GOT3 (cell line): ENCODE results near the gene RAD50.
"Not testable (repeated sequence)": the region's sequence is repeated elsewhere in the genome, so short reads cannot be mapped to it uniquely, and the experiment has no call there.

ENCODE experiments used
- DNase-seq: peaks from one replicate; lab custom pipeline; 2025; ENCODE audit warnings: mixed read lengths; lab: John Stamatoyannopoulos, UW

The RAD50 gene

DNA sequence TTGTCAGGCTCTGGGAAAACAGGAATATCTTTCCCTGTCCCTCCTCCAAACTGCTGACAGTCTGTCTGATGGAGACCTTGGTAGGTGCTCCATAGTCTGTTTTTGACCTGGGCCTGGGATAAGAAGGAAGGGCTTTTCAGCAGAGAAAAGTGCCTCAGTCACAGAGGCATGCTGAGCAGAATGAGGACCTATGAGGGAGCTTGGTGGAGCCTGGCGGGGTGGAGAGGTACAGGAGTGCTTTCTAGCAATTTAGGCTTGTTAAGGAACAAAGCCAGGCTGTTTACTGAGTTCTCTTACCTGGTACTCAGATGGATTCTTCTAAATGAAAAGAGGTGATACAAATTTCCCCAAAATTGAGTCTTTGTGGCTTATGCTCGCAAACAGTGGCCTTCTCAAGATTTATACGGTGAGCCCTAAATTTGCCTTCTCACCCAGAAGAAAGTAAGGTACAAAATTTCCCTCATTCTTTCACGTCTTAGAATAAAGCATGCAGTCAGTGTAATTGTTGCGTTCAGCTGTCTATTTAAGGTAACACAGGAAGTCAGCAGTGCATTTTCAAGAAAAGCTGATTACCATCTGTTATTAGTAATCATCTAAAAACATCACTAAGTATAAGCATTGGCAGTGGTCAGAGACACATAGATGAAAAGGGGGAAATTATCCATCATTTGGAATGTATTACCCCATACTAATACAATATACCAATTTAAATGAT, 72.6 kb downstream of the RAD50 start:
- DNase-seq, result no peak

- not testable (repeated sequence) for DNase-seq
These were observed 76.8 kb downstream of the RAD50 start for GRCh38 chr5:132633587-132633986.

- no peak for DNase-seq
These were observed 79.1 kb downstream of the RAD50 start for GRCh38 chr5:132635873-132636272.

GRCh38 chr5:132637241-132637640, 80.5 kb downstream of the RAD50 start:
- no peak for DNase-seq

DNA sequence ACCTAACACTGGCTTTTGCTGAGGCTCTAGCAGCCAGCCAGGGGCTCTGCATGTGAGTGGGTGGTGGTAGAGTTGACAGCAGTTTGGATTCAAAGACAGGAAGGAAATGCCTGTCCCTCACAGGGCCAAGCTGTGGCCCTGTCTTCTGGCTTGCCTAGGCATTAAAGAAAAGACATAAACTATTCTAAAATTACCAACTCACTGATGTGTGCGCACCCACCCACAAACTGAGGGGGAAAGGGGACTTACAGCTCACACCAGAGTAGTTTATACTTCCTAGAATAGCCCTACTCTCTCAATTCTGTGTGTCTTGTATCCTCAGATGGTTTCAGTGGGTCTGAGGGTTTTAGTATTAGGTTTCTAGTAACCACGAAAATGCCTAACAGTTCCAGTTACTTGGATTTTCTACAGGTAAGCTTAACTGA, 82.9 kb downstream of the RAD50 start:
- DNase-seq, result no peak

- DNase-seq, result no peak
These were observed 83.8 kb downstream of the RAD50 start for GRCh38 chr5:132640613-132641012.

DNA sequence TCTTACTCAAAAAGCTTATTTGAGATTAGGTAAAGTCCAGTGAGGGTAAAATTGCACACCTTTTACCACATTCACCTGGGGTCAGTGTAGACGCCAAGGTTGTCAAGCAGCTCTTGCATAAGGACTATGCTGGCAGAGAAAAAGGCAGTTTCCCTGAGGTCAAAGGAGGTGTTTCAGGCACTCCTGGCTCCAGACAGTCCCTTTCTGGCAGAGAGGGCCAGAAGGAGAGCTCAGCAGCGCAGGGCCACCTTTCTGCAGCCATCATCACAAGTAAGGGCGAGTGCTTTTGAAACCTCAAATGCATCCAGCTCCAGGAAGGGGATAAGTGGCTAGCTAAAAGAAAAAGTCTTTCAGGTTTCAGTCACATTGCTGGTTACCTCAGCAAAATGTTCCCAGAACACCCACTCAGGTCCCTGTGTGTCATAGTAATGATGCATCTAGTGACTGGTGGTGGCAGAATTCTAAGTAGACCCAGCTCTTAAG, 84.5 kb downstream of the RAD50 start:
- no peak for DNase-seq

GRCh38 chr5:132641841-132642240, 85.1 kb downstream of the RAD50 start:
- DNase-seq, result no peak

DNA sequence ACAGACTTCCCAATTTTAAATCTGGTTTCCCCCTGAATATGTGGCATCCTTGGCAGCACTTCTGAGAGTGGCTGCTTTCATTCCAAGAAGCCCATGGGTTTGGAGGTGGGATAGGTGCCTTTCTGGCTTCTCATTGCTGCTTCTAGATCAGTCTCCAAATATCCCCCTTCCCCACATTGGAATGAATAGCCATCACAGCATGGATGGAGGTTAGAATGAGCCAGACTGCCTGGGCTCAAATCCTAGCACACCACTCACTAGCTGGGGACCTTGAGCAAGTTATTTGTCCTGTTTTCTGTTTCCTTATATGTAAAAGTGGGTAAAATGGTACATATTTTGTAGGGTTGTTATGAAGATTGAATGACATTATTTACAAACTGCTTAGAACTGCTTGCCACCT, 87.4 kb downstream of the RAD50 start:
- no peak for DNase-seq

GRCh38 chr5:132646583-132647266, 89.9 kb downstream of the RAD50 start:
- no peak for DNase-seq

DNA sequence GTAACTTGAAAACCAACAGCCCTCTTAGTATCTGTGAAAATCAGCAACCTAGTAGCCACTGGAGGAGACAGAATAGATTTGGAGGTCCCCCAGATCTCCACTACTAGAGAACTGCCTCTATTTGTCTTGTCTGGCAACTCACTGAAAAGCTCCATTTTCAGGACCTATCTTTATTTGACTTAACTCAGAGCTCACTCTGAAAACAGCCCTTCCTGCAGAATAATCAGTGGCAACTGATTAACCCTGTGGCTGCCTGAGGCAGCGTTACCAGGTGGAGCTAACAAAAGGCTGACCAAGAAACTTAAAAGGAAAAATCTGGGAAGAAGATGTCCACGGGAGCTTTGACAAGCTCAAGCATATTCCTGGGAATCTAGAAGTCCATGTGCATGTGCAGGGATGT, 90.7 kb downstream of the RAD50 start:
- no peak for DNase-seq

- no peak for DNase-seq
These were observed 91.6 kb downstream of the RAD50 start for GRCh38 chr5:132648355-132648754.

GRCh38 chr5:132651838-132652469, 95.2 kb downstream of the RAD50 start:
- DNase-seq, result no peak

DNA sequence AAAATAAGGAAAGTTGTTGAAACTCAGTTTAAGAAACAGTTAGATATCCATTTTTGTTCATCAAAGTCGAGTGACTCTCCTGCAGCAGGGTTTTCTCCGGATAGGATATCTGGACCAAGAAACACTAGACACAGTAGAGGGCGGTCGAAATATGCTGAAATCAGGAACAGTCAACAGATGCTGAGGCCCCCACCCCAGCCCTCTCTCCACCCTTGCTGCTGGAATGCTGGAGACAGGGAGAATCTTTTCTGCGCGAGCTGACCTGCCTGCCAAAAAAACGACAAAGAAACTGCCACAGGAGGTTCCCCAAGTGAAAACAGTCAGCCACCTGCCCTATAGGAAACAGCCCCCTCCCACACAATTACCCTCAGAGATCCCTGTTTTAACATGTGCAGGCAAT, 96.9 kb downstream of the RAD50 start:
- no peak for DNase-seq

- DNase-seq, result no peak
These were observed 99.3 kb downstream of the RAD50 start for GRCh38 chr5:132655821-132656773.

GRCh38 chr5:132656774-132657355, 100.1 kb downstream of the RAD50 start:
- DNase-seq, result no peak

GRCh38 chr5:132657676-132658380, 101.1 kb downstream of the RAD50 start, which contains the start of gene IL13:
IL13 (plus strand) TSS chr5:132658173; CDS start chr5:132658187, 14 bp downstream.
- DNase-seq, result no peak

DNA sequence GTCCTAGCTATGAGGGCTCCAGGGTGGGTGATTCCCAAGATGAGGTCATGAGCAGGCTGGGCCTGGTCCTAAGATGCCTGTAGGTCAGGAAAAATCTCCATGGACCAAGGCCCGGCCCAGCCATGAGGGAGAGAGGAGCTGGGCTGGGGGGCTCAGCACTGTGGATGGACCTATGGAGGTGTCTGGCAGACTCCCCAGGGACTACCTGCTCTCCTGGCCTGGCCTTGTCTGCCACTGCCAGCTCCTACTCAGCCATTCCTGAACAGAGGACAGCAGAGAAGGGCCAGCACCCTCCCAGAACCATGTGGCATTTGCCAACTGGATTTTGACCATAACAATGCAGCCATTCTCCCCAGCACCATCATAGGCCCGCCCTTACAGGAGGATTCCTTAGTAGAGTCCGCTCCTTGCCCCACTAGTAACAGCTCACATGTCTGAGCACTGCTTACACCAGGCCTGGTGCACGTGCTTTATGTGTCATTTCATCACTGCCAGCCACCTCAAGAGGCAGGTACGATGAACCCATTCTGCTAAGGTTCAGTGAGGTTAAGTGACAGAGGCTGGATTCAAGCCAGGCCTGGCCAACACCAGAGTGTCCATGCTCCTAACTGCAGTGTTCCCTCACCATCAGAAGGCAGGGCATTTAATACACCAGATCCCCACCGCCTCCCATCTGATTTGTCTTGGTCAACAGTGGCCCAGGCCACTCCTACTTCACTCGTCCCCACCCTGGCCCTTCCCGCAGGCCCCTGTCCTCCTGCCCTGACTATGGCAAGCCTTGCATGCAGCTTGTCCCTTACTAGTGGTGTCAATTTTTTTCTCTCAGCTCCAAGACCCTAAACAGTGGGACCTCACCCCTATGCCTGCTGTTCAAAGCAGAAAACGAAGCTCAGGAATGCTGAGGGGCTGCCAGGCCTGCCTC, 101.9 kb downstream of the RAD50 start:
- no peak for DNase-seq
